Cardiac fibroblast (primary cell): ENCODE measurements around the gene KRTAP4-12.
A peak's percentile ranks its signal among the peaks of the same experiment; 100 is the strongest.
"Not testable (repeated sequence)": the region's sequence is repeated elsewhere in the genome, so short reads cannot be mapped to it uniquely, and the experiment has no call there.

Experiments
- DNase-seq, 2 donors: peaks; one replicate each; pipeline versions ENCODE4 v3.0.0 to v3.0.0-alpha.2; 2010; ENCODE audit warnings: low read depth in 2 of 2
- H3K4me3 ChIP-seq, 2 donors: replicated peaks in 1 of 2; 1 replicate in 1 of 2; 2 replicates in 1 of 2; pipeline ENCODE4 v1.5.1; 2011; ENCODE audit warnings: low read depth in 2 of 2, low read length in 2 of 2, mild to moderate bottlenecking in 2 of 2, moderate library complexity in 1 of 2
- TF ChIP-seq, protein P1 (sequence below): IDR thresholded peaks from one replicate; pipeline ENCODE4 v1.5.1; 2011; ENCODE audit warnings: low read depth, mild to moderate bottlenecking, low read length, inconsistent platforms

KRTAP4-12 gene

GRCh38 chr17:41141361-41141760 is 17.4 kb upstream of the KRTAP4-12 start:
- H3K4me3 ChIP-seq: no peak overlapping the region
- DNase-seq: no peak
- TF ChIP-seq, protein P1, sequence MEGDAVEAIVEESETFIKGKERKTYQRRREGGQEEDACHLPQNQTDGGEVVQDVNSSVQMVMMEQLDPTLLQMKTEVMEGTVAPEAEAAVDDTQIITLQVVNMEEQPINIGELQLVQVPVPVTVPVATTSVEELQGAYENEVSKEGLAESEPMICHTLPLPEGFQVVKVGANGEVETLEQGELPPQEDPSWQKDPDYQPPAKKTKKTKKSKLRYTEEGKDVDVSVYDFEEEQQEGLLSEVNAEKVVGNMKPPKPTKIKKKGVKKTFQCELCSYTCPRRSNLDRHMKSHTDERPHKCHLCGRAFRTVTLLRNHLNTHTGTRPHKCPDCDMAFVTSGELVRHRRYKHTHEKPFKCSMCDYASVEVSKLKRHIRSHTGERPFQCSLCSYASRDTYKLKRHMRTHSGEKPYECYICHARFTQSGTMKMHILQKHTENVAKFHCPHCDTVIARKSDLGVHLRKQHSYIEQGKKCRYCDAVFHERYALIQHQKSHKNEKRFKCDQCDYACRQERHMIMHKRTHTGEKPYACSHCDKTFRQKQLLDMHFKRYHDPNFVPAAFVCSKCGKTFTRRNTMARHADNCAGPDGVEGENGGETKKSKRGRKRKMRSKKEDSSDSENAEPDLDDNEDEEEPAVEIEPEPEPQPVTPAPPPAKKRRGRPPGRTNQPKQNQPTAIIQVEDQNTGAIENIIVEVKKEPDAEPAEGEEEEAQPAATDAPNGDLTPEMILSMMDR: no peak

GRCh38 chr17:41140360-41141131 is 16.6 kb upstream of the KRTAP4-12 start, which contains the start of gene KRTAP4-6:
Gene KRTAP4-6 (minus strand): TSS chr17:41140544. CDS start chr17:41140487, 57 bp downstream.
- TF ChIP-seq, protein P1: no peak
- no peak within 1 kb of the TSS for H3K4me3 ChIP-seq
- peak in 1 of 2 donors; percentile 70 for DNase-seq

GRCh38 chr17:41139865-41140264 is 15.9 kb upstream of the KRTAP4-12 start:
- not testable (repeated sequence) for DNase-seq, H3K4me3 ChIP-seq

- no peak for DNase-seq
- no peak overlapping the region for H3K4me3 ChIP-seq
- TF ChIP-seq, protein P1: no peak
These were observed 10.1 kb upstream of the KRTAP4-12 start for GRCh38 chr17:41133880-41134735.

DNA sequence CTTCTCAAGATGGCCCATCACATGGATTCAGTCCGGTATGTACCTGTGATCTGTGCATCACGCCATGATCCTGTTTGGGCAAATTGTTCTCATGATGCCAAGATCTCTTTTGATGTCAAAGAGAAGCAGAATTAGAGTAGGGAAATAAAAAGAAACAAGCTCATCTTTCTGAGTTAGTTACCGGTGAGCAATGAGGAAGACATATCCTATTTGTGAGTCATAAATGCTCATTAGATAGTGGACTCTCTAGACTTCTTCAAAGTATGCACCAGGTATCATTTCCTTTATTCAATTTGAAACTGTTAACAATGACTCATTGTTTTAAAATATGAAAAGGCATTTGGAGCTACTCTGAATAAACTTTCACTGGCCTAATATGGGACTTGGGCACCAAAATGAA is 8.0 kb upstream of the KRTAP4-12 start:
- peak in 1 of 2 donors; percentile 12 for DNase-seq
- no peak overlapping the region for H3K4me3 ChIP-seq
- TF ChIP-seq, protein P1: no peak

DNA sequence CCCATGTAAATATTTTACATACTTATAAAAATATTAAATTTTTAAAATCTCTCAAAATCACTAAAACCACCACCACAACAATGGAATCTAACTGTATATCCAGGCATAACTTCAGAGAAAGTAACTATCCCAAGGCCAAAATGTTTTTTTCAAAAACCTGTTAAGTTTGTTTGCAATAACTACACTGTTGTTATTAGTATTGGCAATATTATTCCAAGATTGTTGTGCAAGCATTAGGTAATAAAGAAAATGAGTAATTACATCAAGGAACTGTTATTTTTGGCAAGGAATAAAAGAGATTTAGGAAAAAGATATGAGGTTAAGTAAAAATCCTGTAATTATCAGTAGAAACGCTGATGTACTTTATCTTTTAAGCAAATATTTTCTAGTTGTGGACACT is 3.4 kb upstream of the KRTAP4-12 start:
- H3K4me3 ChIP-seq: no peak overlapping the region
- DNase-seq: no peak
- TF ChIP-seq, protein P1: no peak

DNA sequence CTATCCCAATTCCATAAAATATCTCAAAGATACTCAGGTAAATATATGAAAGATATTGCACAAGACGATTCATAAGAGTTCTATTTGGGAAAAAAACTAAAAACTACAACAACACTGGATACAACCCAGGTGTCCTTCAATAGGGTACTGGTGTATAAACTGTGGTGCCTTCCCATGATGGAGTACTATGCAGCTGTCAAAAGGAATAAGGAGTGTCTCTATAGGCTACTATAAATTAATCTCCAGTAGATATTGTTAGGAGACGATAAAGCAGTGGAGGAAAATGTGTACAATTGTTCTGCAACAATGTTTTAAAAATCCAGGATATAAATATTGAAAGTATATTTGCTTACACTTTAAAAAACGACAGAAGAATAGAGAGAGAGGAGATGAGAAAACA is 2.4 kb upstream of the KRTAP4-12 start:
- no peak overlapping the region for H3K4me3 ChIP-seq
- TF ChIP-seq, protein P1: no peak
- DNase-seq: no peak
